ENCODE measurements around the gene RILPL1.
"Not testable (repeated sequence)": the region's sequence is repeated elsewhere in the genome, so short reads cannot be mapped to it uniquely, and the experiment has no call there.

Gene RILPL1

DNA sequence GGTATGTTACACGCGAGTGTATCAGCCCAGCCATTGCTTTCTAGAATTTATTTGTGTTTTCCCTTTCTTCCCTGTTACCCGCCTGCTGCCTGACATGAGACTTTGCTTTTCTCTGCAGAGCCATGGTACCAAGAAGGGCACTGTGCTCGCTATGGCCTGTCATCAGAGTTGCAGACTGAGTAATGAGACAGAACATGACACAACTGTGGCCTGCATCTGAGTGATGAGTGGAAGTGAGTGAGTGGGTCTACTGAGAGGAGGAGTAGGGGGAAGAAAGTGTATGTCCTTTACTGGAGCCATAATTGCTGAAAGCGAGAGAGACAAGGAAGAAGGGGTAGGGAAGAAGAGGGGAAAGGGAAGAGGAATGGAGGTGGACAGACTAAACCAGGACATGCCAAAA lies 2.9 kb downstream of the RILPL1 start:
- DNase-seq (ENCODE audit: low read depth in 3 of 3): no peak

DNA sequence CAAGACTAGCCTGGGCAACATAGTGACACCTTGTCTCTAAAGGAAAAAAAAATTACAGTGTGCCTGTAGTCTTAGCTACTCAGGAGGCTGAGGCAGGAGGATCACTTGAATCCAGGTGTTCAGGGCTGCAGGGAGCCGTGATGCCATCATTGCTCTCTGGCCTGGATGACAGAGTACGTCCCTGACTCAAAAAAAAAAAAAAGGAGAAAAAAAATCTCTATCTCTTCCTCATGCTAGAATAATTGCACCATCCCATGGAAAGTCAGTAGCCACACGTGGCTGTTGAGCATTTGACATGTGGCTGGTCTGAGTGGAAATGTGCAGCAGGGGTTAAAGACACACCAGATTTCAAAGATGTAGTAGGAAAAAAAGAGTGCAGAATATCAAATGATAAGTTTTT lies 3.8 kb downstream of the RILPL1 start:
- DNase-seq (ENCODE audit: low read depth in 3 of 3): no peak

DNA sequence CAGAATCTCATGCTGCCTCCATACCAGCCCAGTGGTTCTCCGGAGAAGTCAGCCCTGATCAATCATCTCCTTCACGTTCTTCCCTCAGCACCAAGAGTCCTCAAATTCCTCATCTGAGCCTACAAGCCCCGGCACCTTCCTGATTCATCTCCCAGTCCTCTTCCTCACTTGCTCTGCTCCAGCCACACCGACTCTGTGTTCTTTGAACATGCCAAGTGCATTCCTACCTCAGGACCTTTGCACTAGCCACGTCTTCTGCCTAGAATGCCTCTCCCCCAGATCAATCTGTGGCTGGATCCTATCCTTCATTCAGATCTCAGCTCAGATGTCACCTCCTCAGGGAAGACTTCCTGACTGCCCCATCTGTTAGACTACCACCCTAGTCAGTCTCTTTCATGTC lies 4.7 kb downstream of the RILPL1 start:
- DNase-seq (ENCODE audit: low read depth in 3 of 3): no peak

DNA sequence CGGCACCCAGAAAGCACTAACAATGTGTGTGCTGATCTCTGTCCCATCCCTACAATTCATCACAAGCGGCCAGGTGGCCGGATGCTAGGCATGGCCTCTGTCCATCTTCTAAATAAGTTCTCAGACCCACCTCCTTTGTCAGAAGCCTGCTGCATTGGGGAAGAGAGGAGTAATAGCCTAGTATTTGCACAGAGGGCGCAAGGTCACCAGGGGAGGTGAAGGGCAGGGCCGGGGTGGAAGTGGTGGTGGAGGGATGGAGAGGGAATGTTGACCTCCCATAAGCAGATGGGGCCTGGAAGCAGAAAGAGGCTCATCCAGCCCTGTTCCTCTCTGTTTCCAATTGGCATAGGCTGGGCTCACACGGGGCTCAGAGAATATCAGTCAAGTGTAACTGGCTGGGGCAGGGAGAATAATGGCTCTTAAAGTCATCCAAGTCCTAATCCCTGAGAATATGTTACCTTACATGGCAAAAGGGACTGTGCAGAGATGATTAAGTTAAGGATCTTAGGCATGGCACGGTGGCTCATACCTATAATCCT lies 6.9 kb downstream of the RILPL1 start:
- DNase-seq (ENCODE audit: low read depth in 3 of 3): no peak

DNA sequence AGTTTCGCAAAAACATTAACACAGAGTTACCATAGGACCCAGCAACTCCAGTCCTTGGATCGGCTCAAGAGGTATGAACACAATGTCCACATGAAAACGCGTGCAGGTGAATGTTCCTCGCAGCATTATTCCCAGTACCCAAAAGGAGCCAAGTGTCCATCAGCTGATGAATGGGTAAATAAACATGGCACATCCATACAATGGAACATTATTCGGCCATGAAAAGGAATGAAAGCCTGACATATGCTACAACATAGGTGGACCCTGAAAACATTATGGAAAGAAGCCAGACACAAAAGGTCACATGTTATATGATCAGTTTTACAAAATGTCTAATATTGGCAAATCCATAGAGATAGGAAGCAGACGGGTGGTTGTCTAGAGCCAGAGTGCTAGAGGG lies 9.1 kb downstream of the RILPL1 start:
- DNase-seq (ENCODE audit: low read depth in 3 of 3): no peak

DNA sequence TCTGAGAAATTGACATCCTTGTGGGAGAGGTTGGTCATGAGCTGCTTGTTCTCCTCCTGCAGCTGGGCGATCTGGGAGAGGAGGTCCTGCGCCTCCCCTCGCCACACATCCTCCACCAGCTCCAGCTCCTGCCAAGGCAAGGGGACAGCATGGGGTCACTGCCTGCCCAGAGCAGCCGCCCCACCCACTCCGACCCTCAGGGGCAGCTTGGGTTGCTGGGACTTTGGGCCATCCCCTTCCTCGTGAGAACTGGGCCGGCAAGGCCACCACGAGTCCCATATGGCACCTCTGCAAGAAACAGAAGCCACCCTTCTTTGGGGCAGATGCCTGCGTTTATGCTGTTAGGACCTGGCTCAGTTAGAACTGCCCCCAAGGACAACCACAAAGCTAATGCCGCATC lies 10.0 kb downstream of the RILPL1 start:
- DNase-seq (ENCODE audit: low read depth in 3 of 3): no peak

DNA sequence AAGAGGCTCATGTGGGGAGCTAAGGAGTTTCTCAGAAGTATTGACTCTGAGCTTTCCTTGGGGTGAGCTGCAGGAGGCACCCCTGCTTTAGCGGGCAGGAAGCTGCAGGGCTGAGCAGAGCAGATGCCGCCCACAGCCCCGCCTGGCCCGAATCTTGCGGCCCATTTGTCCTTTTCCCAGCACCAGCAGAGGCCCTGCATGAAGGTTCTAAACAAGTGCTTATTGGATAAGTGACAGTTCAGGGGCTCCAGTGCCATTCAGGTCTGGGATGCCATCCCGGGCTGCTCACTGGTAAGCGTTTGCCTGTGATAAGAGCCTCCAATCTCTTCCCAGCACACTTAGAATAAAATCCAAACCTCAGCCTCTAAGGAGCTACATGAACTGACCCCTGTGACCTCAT lies 11.4 kb downstream of the RILPL1 start:
- no peak for DNase-seq (ENCODE audit: low read depth in 3 of 3)

DNA sequence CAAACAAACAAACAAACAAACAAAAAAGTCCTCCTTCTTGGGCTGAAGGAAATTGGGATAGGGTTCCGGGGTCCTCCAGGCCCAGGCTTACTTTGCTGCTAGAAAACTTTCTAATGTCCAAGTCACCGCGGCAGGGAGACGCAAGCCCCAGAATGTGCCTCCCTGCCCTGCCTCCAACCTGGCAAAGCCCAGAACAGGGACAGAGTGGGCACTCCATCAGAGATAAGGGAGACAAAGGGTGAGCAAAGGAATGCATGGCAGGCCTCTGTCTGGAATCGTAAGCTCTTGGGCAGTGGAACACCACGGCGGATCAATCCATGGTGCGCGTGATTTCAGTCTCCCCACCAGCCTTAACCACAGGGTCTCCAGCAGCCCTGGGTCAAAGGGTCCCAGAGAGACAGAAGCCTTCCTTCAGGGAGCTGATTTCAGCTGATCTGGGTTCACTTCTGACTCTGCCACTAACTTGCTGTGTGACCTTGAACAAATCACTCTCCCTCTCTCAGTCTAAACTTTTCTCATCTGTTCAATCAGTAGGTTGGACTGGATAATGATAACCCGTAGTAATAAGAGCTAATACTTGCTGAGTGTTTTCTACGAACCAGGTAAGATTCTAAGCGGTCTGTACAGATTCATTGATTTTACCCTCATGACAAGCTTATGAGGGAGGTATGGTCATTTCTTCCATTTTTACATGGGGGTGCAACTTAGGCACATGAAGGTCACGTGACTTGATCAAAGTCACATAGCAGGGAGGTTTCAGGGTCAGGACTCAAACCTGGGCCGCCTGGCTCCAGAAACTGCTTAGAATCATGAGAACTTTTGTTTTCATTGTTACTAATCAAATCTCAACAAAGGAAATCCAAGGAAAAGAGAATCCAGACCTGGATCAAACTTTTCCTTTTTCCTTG lies 12.7 kb downstream of the RILPL1 start:
- no peak for DNase-seq (ENCODE audit: low read depth in 3 of 3)

DNA sequence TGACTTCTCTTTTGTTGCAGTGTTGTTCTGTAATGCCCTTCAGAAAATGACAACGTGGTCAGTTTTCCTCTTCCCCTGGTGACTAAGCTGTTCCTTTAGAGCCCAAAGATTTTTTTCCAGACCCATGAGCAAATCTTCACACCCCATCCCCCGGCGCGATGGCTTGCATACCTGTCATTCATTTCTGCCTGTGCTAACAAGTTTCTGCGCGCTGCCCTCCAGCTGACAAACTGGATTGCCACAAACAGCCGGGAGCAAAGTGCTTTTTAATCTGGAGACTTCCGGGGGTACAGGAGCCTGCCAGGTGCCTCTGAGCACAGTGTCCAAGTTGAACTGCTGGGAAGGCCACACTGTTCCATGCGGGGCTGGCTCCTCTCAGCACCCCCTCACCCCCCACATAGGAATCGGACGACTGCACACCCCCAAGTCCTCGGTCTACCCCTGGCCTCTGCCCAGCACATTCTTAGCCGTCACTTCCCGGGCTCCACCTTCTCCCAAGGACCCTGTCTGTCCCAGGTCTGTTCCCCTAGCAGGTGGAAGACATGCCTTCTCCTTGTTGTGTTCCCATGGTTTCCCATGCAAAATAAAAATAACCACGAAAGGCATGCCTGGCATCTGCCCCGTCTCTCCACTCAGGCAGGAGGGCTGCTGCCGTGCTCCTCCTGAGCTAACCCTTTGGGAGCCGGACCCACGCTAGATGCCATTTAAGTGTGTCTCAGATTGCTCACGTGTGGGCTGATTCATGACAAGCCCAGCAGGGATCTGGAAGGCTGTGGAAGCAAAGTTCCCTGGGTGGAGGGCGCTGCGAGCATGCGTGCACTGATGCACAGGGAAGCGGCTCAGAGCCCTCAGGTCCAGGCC lies 14.1 kb downstream of the RILPL1 start:
- no peak for DNase-seq (ENCODE audit: low read depth in 3 of 3)

DNA sequence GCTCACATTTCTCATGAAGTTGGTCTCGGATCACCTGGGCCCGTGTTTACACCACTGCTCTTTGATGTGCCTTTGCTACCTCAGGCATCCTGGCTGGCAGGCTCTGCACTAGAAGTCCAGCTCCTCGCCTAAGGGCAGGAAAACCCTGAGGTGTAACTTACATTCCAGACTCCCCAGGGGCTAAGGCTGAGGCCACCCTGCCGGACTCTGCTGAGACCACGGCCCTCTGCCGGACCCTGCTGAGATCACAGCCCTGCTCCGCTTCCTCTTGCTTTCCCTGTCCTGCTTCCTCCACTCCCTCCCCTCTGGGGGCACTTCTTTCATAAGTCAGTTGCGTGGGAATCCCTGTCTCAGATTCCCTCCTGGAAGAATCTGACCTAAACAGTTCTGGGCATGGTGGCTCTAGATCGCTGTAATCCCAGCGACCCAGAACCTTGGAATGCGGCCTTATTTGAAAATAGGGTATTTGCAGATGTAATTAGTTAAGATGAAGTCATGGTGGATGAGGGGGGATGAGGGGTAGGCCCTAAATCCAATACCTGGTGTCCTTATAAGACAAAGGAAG lies 17.2 kb downstream of the RILPL1 start:
- no peak for DNase-seq (ENCODE audit: low read depth in 3 of 3)

DNA sequence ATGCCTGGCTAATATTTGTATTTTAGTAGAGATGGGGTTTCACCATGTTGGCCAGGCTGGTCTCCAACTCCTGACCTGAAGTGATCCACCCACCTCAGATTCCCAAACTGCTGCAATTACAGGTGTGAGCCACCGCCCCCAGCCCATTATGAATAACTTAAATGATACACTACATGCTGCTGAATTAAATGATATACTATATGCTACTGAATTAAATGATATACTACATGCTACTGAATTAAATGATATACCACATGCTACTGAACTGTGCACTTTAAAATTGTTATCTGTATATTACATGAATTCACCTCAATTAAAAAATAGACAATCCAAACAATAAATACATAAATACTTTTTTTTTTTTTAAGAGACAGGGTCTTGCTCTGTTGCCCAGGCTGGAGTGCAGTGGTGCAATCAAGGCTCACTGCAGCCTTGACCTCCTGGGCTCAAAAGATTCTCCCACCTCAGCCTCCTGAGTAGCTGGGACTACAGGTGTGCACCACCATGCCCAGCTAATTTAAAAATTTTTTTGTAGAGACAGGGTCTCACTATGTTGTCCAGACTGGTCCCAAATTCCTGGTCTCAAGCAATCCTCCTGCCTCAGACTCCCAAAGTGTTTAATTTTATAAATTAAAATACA lies 18.8 kb downstream of the RILPL1 start:
- DNase-seq (ENCODE audit: low read depth in 3 of 3): not testable (repeated sequence)

DNA sequence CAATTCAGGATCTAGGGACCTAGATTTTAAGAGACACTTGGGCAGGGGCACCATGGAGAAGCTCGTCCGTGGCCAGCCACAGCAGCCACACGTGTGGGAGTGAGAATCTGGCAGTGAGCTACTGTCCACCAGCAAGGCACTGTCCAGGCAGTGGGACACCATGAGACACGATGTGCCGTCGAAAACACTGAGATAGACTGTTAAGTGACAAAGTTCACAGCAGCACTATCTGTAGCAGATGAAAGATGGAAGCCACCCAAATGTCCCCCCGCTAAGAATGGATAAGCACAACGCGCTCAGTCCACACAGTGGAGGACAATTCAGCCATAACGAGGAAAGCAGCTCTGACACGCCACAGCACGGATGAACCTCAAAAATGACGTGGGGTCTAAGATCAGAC lies 19.7 kb downstream of the RILPL1 start:
- DNase-seq (ENCODE audit: low read depth in 3 of 3): no peak

DNA sequence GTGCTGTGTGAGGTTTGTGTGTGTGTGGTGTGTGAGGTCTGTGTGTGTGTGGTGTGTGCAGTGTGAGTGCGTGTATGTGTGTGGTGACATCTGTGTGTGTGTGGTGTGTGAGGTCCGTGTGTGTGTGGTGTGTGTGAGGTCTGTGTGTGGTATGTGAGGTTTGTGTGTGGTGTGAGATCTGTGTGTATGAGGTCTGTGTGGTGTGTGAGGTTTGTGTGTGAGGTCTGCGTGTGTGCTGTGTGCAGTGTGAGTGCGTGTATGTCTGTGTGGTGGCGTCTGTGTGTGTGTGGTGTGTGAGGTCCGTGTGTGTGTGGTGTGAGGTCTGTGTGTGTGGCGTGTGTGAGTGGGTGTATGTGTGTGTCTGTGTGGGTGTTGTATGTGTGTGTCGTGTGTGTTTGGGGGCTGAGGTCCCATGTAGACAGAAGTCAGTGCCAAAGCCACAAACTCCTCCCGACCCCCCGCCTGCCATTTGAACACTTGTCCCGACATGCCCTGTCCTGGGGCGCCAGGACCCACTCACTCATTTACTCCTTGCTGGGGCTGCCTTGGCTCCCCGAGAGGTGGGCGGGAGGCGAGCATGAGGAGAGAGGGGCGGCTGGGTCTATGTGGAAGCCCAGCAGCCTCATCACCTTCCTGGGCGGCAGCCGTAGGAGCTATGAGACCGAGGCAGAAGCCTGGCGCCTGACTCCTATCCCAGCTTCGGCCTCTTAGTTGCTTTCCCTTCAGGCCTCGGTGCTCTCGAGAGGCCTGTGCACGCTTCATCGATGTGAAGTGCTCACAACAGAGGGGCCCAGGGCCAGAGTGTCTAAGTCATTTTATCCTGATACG lies 20.5 kb downstream of the RILPL1 start:
- no peak for DNase-seq (ENCODE audit: low read depth in 3 of 3)

DNA sequence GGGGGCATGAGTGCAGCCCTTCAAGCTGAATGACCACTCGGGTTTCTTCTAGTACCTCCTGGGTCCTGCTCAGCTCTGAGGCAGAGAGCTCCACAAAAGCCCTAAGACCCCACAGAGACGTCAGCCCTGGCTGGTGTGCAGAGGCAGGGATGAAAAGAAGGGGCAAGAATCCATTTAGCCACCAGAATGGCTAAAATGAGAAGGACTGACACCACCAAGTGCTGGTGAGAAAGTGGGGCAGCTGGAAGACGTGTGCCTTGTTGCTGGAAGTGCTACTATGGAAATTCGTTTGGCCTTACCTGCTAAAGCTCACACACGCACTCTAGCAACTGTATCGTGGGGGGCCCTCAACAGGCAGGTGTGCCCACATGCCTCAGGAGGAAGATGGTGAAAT lies 26.7 kb downstream of the RILPL1 start:
- no peak for DNase-seq (ENCODE audit: low read depth in 3 of 3)

DNA sequence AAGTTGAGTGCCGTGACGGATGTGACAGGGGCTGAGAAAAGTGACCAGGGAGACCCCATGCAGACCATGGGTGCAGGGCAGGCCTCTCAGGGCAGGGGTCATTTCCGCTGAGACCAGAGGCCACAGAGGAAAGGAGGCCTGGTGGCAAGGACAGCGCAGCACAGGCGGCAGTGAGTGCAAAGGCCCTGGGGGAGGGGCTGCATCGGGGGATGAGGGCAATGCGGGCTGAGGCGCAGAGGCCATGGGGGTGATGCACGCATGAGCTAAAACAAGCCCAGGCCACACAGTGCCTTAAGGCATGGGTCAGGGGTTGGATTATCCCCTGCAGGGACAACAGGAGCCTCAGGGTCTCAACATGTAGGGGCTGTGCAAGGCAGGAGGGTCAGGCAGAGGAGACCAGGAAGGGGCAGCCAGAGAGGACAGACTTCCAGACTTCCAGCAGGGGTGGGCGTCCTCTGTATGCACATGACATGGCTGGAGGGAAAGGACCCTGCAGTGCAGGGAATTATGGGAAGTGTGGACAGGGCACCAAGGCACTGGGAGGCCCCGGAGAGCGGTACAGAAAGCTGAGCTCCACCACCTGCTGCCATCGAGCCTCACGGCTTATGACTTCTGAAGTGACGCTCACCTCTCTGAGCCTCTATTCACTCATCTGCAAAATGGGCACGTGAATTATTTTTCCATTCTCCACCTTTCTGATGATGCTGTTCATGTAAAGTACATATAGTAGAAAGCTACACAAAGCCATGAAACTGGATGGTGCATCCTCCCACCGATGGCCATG lies 27.3 kb downstream of the RILPL1 start:
- no peak for DNase-seq (ENCODE audit: low read depth in 3 of 3)

DNA sequence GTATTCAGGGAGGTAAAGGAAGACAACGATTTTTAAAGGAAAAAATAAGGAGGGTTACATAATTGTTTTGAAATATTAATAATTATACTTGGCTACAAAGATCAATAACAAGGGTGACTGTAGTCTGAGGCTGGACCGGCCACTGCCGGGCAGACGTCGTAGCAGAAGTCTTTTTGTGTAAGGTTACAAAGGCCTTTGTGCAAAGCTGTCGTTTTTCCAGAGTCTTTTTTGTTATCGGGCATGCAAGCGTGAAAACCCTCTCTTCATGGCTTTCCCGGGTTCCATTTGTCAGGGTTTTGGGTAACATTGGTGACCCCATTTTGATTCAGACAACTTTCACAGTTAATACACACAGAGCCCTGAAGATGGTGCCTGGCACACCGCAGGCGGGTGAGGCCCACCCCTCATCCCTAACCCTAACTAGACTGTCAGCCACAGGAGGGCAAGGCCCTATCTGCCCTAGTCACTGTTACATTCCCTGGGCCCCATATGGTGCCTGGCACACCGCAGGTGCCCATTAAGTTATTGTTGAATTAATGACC lies 31.3 kb downstream of the RILPL1 start:
- no peak for DNase-seq (ENCODE audit: low read depth in 3 of 3)

DNA sequence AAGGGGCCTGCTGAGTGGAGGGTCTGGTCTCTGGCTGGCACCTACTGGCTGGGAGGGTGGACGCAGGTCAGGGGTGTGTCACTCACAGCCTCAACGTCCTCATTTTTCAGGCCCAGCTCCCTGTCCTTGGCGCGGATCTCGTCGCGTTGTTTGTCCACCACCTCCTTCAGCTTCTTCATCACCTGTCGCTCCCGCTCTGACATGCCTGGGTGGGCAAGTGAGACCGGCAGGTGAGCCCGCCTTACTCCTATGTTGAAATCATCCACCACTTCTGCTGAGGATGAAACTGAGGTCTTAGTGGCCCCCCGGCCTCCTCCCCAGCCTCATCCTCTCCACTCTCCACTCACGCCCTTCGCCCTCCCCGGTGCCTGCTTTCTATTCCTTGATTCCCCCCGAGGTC lies 34.2 kb downstream of the RILPL1 start:
- no peak for DNase-seq (ENCODE audit: low read depth in 3 of 3)

DNA sequence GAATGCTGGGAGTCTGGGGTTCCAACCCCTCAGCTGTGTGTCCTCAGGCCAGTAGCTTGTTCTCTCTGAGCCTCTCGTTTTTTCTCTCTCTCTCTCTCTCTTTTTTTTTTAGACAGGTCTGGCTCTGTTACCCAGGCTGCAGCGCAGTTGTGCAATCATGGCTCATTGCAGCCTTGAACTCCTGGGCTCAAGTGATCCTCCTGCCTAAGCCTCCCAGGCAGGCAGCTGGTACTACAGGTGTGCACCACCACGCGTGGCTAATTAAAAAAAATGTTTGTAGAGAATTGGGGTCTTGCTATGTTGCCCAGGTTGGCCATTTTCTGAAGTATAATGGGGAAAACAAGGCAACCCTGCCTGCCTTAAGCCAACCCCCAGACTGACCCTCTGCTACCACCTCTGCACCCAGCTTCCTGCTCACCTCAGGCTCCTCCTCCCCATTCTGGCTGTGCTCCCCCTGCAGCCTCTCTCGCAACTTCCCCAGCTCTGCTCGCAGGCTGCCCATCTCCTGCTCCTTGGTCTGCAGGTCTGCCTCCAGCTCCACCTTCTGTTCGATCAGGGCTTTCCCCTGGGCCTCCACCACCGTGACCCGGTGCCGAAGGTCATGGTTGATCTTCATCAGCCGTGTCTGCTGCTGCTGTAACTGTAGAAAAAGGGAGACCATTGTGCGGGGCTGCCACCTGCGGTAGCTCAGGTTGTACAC lies 35.2 kb downstream of the RILPL1 start:
- DNase-seq (ENCODE audit: low read depth in 3 of 3): no peak

DNA sequence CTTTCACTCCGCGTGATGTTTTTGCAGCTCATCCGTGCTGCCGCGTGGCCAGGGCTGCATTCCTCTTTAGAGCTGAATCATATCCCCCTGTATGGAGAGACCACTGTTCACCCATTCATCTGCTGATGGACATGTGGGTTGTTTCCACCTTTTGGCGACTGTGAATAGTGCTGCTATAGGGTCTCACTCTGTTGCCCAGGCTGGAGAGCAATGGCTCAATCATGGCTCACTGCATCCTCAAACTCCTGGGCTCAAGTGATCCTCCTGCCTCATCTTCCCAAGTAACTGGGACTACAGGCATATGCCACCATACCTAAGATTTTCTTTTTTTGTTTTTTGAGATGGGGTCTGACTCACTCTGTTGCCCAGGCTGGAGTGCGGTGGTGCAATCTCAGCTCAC lies 36.5 kb downstream of the RILPL1 start:
- no peak for DNase-seq (ENCODE audit: low read depth in 3 of 3)

Data from stimulated activated CD4-positive, alpha-beta T cell treated with anti-CD3 and anti-CD28 coated beads, TNF-alpha, amount 100 ng/mL, for 24 hours (primary cell).